DMS114 treated with DMSO at 0.1 percent for 48 hours (cell line): ENCODE results near the gene TBX10.
"Not testable (repeated sequence)": the region's sequence is repeated elsewhere in the genome, so short reads cannot be mapped to it uniquely, and the experiment has no call there.

Experiments used
- DNase-seq: peaks from one replicate; lab custom pipeline; 2025; ENCODE audit not compliant: unreplicated experiment; lab: John Stamatoyannopoulos, UW

Gene TBX10

GRCh38 chr11:67604815-67605214 is 34.7 kb downstream of the TBX10 start:
- DNase-seq = no peak

DNA sequence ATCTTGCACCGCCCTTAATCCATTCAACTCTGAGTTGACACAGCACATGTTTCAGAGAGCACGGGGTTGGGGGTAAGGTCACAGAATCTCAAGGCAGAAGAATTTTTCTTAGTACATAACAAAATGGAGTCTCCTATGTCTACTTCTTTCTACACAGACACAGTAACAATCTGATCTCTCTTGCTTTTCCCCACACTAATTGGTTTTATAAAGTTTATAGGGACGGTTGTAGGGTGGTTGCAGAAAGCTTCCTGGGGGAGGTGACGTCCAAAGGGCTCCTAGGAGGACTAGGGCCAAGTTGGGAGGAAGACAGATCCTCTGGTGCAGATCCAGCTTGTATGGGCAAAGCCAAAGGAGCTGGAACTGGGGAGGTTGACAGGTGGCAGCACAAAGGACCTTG is 35.4 kb downstream of the TBX10 start:
- not testable (repeated sequence) for DNase-seq

DNA sequence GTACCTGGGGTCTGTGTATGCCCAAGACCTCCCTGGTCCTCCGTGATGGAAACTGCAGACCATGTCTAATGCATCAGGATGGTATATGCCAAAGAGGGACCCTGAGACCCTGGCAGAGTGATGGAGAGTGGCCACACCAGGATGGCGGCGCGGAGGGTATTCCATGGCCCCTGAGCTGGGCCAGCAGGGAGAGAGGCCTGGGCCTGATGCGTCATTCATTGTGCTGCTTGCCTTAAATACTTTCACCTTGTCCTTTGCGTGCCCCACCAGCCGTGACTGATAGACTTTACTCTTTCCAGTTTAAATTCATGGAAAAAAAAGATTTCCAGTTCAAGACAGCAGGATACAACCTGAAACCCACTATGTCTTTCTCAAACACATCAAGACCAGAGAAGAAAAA is 38.5 kb downstream of the TBX10 start:
- no peak for DNase-seq

- DNase-seq = no peak
Observed at GRCh38 chr11:67600324-67601029, 39.1 kb downstream of the TBX10 start.

GRCh38 chr11:67599149-67599548 is 40.4 kb downstream of the TBX10 start:
- no peak for DNase-seq

DNA sequence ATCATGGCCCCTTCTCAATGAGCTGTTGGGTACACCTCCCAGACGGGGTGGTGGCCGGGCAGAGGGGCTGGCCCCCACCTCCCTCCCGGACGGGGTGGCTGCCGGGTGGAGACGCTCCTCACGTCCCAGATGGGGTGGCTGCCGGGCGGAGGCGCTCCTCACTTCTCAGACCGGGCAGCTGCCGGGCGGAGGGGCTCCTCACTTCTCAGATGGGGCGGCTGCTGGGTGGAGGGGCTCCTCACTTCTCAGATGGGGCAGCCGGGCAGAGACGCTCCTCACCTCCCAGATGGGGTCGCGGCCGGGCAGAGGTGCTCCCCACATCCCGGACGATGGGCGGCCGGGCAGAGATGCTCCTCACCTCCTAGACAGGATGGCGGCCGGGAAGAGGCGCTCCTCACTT is 41.6 kb downstream of the TBX10 start:
- DNase-seq = not testable (repeated sequence)

DNA sequence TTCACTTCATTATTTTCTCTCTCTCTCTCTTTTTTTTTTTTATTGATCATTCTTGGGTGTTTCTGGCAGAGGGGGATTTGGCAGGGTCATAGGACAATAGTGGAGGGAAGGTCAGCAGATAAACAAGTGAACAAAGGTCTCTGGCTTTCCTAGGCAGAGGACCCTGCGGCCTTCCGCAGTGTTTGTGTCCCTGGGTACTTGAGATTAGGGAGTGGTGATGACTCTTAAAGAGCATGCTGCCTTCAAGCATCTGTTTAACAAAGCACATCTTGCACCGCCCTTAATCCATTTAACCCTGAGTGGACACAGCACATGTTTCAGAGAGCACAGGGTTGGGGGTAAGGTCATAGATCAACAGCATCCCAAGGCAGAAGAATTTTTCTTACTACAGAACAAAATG is 42.1 kb downstream of the TBX10 start:
- DNase-seq = not testable (repeated sequence)

- no peak for DNase-seq
Observed at GRCh38 chr11:67596753-67597300, 42.7 kb downstream of the TBX10 start.

GRCh38 chr11:67594480-67594879 is 45.1 kb downstream of the TBX10 start:
- DNase-seq = no peak

DNA sequence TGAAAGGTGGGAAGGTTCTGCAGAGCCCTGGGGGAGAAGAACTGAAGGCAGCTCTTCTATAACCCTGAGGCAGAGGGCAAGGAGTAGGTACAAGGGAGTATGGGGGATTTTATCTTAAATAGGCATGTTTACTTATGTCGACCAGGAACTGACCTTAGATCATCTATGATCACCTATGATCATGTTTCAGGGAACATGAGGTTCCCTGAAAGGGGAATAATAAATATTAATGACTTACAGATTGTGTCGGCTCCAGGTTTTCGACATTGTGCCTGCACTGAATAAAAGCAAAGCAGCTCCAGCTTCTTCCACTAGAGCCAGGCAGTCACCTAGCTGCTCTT is 46.0 kb downstream of the TBX10 start:
- DNase-seq = no peak

GRCh38 chr11:67592880-67593564 is 46.5 kb downstream of the TBX10 start:
- DNase-seq = no peak

- DNase-seq = not testable (repeated sequence)
Observed at GRCh38 chr11:67588899-67589415, 50.6 kb downstream of the TBX10 start.

DNA sequence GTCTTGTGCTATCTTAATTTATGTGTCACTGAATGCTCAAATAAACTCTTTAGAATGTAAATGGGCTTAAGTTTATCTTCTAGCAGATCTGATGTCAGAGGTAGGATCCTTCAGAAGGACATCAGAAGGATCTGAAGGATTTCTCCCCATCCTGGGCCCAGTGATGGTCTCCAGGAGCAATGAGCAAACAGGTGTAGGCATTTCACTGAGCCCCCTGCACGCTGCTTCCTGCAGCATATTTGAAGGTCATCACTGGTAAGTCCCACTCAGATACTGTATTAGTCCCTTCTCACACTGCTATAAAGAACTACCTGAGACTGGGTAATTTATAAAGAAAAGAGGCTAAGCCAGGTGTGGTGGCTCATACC is 51.4 kb downstream of the TBX10 start:
- DNase-seq = no peak

- no peak for DNase-seq
Observed at GRCh38 chr11:67586568-67587250, 52.9 kb downstream of the TBX10 start.

GRCh38 chr11:67585911-67586310 is 53.7 kb downstream of the TBX10 start:
- DNase-seq = no peak

DNA sequence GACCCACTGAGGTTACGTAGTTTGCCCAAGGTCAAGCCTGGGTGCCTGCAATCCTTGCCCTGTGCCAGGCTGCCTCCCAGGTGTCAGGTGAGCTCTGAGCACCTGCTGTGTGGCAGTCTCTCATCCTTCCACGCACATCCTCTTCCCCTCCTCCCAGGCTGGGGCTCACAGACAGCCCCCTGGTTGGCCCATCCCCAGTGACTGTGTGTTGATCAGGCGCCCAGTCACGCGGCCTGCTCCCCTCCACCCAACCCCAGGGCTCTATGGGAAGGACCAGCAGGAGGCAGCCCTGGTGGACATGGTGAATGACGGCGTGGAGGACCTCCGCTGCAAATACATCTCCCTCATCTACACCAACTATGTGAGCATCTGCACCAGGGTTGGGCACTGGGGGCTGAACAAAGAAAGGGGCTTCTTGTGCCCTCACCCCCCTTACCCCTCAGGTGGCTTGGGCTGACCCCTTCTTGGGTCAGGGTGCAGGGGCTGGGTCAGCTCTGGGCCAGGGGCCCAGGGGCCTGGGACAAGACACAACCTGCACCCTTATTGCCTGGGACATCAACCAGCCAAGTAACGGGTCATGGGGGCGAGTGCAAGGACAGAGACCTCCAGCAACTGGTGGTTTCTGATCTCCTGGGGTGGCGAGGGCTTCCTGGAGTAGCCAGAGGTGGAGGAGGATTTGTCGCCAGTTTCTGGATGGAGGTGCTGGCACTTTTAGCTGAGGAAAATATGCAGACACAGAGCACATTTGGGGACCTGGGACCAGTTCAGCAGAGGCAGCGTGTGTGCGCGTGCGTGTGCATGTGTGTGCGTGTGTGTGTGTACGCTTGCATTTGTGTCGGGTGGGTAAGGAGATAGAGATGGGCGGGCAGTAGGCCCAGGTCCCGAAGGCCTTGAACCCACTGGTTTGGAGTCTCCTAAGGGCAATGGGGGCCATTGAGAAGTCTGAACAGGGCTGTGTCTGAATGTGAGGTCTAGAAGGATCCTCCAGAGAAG is 54.4 kb downstream of the TBX10 start:
- no peak for DNase-seq

DNA sequence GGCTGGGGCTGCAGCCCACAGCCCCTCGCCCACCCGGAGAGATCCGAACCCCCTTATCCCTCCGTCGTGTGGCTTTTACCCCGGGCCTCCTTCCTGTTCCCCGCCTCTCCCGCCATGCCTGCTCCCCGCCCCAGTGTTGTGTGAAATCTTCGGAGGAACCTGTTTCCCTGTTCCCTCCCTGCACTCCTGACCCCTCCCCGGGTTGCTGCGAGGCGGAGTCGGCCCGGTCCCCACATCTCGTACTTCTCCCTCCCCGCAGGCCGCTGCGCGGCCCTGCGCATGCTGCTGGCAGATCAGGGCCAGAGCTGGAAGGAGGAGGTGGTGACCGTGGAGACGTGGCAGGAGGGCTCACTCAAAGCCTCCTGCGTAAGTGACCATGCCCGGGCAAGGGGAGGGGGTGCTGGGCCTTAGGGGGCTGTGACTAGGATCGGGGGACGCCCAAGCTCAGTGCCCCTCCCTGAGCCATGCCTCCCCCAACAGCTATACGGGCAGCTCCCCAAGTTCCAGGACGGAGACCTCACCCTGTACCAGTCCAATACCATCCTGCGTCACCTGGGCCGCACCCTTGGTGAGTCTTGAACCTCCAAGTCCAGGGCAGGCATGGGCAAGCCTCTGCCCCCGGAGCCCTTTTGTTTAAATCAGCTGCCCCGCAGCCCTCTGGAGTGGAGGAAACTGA is 55.2 kb downstream of the TBX10 start:
- DNase-seq = no peak

- DNase-seq = peak; percentile 97
Observed at GRCh38 chr11:67583247-67584204, 56.0 kb downstream of the TBX10 start, which contains the start of gene GSTP1. GSTP1 (plus strand) TSS chr11:67583812; CDS start chr11:67583844, 32 bp downstream.

DNA sequence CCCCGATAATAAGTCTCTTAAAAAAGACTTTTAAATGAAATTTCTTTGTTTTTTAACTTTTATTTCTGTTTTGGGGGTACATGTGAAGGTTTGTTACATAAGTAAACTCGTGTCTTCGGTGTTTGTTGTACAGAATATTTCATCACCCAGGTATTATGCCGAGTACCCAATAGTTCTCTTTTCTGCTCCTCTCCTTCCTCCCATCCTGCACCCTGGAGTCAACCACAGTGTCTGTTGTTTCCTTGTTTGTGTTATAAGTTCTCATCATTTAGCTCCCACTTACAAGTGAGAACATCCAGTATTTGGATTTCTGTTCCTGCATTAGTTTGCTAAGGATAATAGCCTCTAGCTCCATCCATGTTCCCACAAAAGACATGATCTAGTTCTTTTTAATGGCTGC is 57.6 kb downstream of the TBX10 start:
- DNase-seq = no peak
